Right lobe of liver (tissue), 4 donors: ENCODE data around the gene CALR.

ENCODE experiments used
- POLR2A ChIP-seq: fragments of 450-650 bp; IDR thresholded peaks from one replicate; pipeline ENCODE4 v1.6.1; 2017; ENCODE audit warnings: antibody characterized with exemption, mild to moderate bottlenecking
- TF ChIP-seq, protein P1 (sequence below), 4 donors: fragments of 200-600 bp in 3 of 4; fragments of 450-650 bp in 1 of 4; IDR thresholded peaks; one replicate each; pipeline versions ENCODE4 v1.5.1 to v1.8.0; 2016 to 2022; ENCODE audit warnings: antibody characterized with exemption in 4 of 4, mild to moderate bottlenecking in 2 of 4
- donor health status: DM: no; HTN: no; CAD: no.
- donor health status: DM: no; HTN: no; CAD: no.
- donor health status: DM: no; HTN: yes; CAD: no.

GRCh38 chr19:12937927-12938778 lies at the start of gene CALR:
- TF ChIP-seq, protein P1, sequence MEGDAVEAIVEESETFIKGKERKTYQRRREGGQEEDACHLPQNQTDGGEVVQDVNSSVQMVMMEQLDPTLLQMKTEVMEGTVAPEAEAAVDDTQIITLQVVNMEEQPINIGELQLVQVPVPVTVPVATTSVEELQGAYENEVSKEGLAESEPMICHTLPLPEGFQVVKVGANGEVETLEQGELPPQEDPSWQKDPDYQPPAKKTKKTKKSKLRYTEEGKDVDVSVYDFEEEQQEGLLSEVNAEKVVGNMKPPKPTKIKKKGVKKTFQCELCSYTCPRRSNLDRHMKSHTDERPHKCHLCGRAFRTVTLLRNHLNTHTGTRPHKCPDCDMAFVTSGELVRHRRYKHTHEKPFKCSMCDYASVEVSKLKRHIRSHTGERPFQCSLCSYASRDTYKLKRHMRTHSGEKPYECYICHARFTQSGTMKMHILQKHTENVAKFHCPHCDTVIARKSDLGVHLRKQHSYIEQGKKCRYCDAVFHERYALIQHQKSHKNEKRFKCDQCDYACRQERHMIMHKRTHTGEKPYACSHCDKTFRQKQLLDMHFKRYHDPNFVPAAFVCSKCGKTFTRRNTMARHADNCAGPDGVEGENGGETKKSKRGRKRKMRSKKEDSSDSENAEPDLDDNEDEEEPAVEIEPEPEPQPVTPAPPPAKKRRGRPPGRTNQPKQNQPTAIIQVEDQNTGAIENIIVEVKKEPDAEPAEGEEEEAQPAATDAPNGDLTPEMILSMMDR (IDR thresholded peaks at IDR 0.05): no peak
- TF ChIP-seq POLR2A: peak; percentile 100
